Stimulated activated CD4-positive, alpha-beta T cell treated with anti-CD3 and anti-CD28 coated beads, Interleukin-15, amount 100 ng/mL, for 48 hours (primary cell): Measurements from ENCODE around the gene GPC6.

Source experiments
- DNase-seq, 2 donors: peaks; one replicate each; pipeline ENCODE4 v3.0.0-alpha.2; 2020; ENCODE audit warnings: low read depth in 2 of 2

Gene GPC6

DNA sequence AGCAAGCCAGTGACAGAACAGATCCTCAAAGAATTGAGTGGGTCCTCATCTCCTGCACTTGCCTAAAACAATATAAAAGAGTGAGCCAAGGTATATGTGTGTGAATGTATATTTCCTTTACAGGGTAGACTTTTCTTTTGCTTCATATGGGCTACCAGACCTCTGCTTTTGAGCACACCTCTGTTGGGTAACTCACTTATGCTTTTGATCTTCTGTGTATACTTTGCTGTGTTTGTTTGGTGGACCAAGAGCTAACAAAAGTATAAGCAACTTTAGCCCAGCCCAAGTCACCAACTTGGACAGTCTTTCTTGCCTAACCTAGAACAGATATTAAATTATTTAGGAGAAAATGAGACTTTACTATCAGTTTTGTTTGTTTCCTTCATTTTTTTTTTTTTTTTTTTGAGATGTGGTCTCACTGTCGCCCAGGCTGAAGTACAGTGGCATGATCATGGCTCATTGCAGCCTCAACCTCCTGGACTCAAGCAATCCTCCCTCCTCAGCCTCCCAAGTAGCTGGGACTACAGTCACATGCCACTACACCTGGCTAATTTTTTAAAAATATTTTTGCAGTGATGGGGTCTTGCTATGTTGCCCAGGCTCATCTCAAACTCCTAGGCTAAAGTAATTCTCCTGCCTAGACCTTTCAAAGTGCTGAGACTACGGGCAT is 739.8 kb downstream of the GPC6 start:
- no peak for DNase-seq

DNA sequence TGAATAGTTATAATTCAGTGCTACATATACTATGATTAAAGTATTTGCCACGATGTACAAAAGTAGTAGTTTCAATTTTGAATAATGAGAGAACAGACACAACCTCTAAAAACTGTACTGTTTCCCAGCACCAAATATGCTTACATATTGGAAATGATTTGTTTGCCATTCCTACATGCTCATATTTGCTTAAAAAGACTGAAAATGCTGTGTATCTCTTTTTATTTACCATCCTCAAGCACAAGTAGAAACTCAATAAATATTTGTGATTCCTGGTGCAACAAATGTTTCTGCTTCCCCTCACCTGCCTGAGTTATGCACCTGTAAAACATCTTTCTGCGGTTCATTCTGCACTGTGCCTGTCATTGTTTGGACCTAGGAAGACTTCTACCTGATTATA is 740.7 kb downstream of the GPC6 start:
- no peak for DNase-seq

DNA sequence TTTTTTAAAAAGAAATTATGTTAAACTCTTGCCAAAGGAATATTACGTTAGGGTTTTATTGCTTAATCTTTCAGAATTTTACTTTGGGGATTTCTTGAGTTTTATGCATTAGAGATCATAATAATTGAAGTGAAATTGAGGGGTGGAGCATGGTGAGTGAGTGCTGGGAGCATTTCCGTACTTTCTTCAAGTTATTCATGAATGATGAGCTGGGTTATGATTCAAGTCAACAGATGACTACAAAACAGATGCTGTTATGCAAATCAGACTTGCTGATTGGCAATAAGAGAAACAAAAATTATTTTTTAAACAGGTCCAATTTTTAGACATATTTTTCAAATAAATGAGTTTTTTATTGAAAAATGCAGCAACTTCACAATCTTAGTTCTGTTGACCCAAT is 748.6 kb downstream of the GPC6 start:
- no peak for DNase-seq

DNA sequence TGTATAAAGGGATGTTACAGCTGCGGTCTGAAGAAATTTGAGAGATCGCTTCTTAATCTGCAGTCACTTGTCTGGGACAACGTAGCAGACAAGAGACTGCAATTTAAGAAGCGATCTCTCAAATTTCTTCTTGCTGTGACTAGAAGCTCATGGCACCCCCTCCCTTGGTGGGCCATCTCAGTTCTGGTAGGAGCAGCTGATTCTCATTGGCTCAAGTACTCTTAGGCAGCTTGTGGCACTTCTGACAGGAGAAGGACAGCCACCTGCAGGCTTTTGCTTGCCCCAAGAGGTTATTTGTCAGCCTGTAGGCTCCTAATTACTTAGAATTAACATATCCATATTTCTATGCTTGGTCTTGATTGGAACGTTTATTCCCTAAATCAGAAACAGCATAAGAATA is 749.9 kb downstream of the GPC6 start:
- no peak for DNase-seq

DNA sequence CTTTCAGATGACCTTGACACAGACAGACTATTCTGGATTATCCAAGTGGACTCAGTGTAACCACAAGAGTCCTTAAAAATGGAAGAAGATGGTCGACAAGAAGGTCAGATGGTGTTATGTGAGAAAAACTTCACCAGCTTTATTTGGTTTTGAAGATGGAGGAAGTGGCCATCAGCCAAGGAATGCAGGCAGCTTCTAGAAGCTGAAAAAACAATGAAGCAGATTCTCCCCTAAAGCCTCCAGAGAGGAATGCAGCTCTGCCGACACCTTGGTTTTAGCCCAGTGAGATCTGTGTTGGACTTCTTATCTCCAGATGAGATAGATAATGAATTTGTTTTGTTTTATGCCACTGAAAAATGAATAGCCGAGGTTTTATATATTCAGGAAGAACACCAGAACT is 751.4 kb downstream of the GPC6 start:
- no peak for DNase-seq

DNA sequence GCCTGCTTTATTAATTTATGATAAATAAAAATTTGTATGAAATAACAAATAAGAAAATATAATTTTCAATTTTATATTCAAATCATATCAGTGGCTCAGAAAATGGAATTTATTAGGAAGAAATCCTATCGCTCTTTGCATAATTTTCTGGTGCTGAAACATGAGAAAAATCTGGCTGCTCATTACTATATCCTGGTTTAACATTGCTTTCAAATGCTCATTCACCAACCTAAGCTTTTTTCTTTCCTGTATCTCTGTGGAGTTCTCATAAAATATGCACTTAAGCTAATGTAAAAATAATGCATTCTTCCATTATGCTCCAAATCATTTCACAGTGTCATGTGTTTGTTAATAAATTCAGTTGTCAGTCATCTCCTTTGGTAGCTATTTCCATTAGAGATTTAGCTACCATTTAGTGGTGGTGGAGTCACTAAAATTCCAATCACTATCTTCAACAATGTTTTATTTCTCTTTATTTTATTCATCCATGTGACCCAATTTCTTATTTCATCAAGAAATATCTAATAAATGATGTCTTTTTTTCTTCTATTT is 754.9 kb downstream of the GPC6 start:
- DNase-seq = no peak

DNA sequence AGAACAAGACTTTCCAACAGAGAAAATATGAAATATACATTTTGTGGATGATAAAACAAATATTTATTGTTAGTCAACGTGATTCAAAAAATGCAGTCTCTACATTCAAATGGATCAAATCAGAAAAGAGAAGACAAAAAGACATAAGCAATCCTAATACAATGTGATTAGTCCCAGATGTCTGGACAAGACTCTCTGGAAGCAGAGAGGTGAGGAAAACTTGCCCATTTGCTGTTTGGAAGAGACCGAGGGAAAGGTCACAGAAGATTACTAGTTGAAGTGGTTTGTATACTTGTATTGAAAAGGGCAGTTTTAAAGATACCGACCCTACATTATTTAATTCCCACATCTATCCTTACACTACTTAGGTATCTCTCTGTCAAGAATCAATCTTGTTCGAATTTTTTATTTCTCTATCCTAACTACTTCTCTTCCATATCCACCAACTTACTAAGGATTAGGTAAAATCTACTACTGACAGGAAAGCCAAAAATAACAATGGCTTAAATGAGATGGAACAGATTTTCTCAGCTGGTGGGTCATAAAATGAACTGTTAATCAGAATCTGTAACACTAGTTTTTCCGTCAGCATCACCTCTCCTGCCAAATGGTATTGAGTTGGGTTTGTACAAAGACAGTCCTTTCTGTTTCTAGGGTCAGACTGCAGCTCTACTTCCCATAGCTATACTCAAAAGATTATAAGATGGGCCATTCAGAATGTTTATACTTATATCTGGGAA is 755.7 kb downstream of the GPC6 start:
- DNase-seq = no peak

DNA sequence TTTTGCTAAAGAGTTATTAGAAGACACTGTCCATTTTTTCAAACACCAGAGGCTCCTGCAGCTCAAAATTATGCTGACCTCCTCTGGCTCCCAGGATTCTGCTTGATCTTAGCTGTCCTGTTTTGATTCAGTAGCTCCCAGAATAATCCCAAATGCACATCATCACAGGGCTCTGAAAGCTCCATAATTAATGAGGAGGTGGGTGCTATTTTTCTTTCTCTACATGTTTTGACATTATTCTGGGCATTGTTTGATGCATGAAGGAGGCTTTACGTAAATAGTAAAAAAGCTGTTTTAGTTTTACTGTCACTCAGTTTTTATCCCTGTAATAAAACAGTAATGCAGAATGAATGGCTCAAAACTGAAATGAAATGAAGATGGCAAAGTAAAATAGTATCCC is 757.4 kb downstream of the GPC6 start:
- DNase-seq = no peak

DNA sequence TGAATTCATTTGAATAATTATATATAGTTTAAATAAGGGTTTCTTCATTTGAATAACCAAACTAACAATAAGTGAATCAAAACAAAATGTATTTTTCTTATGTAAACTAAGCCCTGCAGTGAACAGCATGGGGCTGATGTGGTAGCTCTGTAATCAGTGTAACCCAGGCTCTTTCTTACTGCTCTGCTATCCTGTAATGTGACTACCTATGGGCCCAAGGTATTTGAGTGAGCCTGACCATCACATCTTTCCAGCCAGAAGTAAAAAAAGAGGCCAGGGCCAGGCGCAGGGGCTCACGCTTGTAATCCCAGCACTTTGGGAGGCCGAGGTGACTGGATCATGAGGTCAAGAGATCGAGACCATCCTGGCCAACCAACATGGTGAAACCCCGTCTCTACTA is 758.3 kb downstream of the GPC6 start:
- no peak for DNase-seq

DNA sequence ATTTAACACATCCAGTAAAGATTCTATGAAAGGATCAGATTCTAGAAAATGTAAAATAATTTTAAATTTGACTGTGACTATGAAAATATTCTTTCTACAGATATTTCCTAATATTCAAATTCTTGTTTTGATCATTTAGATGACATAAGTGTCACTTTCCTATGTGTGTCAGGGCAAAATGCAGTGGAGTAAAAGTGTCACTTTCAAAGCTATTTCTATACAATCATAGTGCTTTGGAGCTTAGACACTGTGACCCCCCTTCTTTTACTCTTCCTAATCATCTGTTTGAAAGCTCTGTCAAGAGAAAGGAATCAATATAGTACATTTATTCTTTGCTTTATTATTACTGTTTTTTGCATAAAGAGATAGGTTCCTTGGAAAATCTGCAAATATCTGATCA is 760.9 kb downstream of the GPC6 start:
- DNase-seq = no peak

DNA sequence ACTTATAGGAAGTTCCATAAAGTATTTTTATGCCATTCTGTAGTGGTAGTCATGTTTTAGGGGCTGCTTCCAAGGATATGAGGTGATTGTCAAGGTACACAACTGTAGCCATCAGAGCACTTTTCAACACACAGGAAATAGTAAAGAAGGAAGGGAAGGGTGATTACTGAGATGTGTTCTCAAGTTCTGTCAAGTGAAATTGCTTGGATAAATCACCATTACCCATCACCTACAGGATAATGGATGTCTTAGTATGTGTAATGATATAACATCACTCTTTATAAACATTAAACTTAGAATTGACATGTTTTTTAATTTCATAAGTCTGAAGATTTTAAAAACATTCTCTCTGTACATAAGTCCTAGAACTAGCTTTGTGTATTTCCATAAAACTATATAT is 765.0 kb downstream of the GPC6 start:
- no peak for DNase-seq

DNA sequence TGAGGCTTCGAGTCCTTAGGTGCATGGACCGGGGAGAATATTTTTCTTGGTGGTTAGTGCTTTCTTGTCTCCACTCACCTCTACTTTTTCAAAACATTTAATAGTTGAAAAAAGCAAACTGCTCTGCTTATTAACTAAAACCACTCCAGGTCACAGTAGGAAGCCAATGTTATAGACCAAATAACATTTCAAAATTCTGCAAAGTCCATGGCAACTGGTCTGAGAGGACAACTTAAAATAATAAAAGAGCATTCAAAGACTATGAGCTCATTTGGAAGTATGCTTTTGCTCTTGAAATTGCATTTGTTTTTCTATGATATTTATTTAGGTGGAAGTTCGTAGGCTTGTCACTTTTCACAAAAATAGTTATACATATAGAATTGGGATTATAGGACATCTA is 769.9 kb downstream of the GPC6 start:
- no peak for DNase-seq

DNA sequence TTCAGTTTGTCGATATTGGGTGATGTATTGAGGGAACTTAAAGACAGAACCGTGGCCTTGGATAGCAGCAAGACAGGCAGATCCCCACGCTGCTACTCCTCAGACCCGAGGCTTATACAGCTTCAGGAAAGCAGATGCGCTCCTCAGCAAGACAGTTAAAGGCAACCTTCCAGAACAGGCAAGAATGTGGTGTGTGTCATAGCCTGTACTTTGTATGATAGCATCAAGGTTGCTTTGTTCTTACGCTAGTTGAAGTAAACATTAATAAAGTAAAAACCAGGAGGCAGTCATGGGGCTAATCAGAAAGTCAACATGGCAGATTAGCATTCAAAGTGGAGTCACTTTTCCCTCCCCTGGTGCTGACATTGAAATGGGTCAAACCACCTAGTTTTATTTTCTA is 779.7 kb downstream of the GPC6 start:
- no peak for DNase-seq

DNA sequence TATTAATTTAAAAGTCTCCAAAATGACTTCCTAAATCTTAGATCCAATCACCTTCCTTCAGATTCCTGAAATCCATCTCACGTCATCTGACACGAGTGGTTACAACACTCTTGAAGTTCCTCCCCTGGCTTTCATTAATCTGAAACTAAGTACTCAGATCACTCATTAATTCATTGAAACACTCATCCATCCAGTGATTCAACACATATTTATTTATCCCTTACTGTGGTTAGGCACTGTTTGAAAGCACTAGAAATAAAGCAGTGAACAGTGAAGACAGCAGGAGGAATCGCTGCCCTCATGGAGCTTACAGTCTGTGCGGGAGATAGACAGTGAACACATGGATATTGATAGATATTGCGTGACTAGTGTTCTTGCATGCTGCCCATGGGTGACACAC is 780.5 kb downstream of the GPC6 start:
- DNase-seq = no peak

DNA sequence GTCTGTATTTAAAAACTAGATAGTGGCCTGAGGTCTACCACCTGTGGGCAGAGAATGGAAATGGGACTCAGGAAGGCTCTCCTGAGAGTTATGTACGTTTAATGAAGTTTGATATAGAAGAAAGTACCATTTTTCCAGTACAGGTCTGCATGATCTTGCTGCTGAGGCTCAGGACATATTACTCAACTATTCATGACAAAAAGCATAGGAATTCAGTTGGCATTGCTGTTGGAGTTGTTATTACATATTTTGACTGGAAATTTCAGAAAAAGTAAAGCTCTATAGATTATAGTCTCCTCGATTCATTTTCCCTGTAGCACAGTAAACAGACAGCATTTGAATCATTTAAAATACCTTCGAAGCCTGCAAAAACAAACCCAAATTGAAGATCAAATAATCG is 783.1 kb downstream of the GPC6 start:
- DNase-seq = no peak

DNA sequence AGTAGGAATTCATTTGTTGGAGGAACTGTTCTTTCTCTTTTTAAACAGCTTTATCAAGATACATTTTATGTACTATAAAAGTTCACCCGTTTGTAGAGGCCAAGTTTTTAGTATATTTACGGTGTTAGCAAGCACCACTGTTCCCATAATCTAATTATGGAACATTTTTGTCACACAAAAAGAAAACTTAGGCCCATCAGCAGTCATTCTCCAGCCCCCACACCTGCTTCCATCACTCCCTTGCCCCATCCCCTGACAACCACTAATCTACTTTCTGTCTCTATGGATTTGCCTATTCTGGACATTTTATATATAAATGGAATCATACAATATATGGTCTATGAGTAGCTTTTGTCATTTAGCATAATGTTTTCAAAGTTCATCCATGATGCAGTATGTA is 787.9 kb downstream of the GPC6 start:
- DNase-seq = no peak

DNA sequence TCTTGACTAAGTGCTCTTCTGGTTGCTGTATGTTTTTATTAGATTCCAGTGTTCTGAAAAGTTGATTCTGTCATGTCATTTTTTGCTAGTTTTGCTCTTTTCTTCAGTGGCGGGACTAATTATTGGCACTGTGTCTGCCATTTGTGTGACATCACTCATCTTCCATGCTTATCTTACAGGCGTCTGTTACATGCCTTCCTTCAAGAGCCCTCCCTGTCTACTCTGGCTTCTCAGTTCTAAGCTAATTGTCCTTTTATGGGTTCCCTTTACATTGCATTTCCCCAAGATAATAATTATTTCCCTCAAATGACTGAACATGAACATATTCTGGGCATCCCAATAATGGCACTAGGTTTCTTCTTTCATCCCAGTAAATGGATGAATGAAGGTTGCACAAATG is 793.8 kb downstream of the GPC6 start:
- DNase-seq = no peak

DNA sequence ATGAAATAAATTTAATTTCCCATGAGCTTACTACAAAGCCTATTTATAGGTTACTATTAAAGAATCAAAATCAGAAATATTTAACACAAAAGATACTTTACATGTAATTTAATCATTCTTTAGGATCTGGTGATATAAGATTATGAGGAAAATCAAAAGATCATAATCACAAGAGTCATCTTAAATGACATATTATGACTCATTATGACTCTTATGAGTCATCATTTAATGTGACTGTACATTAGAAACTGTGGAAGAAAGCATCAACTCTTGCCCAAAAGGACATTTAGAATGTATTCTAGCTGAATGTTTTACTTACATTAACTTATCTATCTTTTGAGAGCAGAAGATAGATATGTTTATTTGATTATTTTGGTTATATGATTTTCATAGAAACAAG is 794.2 kb downstream of the GPC6 start:
- no peak for DNase-seq

DNA sequence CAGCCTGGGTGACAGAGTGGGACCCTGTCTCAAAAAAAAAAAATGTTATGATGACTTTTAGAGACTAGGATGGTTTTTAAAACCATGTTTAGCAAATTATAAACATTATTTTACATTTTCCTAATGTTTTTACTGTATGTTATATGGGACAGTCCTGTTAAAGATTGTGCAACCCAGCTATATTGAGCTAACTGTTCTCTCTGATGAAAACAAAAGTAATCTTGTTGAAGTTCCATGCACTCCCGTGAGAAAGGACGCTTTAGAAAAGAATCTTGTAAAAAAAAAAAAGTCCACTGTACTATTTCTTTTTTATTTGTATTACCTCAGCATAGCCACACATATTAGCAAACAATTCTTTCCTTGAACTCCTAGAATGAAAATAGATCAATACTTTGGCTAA is 801.6 kb downstream of the GPC6 start:
- no peak for DNase-seq

DNA sequence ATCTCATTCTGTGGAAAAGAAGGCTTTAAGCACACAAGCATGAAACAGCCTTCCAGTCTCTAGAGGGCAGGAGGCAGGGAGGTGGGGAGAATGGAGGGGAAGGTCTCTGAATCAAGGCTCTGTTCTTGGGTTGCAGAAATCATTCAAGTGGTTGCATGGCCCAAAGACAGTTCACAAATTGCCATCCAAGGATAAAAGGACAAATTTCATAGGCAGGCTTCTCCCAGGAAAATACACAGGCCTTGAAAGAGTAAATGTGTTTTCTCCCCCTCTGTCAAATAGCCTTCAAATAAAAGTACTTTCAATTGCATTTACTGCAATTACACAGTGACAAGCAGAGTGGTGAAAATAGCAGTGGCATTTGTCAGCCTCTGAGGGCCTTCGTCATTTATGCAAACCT is 802.0 kb downstream of the GPC6 start:
- DNase-seq = no peak

DNA sequence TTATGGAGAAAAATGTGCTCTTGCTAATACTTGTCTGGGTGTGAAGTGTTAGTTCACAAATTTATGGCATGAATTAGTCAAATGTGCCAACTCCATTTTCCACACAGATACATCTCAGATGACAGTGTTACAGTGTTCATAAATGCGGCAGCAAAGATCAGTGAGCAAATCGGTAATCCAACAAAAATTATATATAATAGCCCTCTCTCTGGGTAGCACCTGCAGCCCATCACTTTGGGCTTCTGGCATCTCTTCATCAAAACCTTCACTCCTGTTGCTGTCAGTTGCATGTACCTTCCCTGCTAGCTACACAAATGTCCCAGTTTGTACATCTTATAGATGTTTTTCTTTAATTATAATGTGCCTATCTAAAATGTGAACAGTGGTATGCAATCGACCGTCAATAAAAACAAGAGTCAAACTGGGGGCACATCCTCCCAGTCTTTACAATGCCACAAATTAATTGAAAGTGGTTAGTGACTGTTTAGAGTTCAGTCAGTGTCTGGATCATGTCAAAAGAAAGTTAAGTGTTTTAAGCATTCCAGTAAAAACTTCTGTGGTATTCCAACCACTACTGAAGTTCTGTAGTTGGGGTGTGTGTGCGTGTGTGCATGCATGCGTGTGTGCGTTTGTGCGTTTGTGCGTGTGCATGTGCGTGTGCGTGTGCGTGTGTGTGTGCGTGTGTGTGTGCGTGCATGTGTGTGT is 804.0 kb downstream of the GPC6 start:
- no peak for DNase-seq

DNA sequence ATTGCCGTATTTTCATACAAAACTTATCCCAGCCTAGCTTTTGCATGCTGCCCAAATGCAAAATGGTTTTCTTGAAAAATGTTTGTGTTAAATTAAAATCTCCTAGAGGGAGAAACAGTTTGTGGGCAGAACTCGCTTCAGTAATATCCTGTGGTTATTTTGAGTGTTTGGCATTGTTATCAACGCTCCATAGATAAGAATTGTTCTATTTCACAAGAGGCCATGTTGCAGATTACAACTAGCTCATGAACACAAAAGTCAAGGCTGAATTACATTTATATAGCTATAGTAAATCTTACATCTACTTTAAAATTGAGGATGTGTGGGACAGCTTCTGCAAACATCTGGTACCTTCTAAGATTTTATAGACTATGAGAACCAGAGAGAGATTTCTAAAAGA is 805.0 kb downstream of the GPC6 start:
- no peak for DNase-seq

DNA sequence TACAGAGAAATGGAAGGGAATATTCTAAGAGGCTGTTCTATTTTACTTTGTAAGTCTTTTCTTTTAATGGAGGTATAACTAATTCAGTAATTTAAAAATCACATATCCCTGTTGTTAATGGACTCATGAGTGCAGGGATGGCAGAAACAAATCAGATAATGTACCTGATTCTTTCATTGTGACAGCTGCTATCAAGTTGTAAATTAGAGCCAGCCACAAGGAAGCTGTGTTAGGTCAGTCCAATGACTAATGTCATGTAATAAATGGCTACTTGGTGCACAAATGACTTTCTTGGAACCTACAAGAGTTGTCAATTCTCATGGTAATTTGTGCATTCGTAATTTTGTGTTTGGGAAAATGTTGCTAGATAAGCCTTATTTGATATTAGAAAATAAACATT is 806.5 kb downstream of the GPC6 start:
- DNase-seq = no peak
